ENCODE measurements around the gene TNFAIP8. TPM values are rescaled to one million over a fixed set of nuclear protein-coding genes. Genes with fewer than 3 reads are reported as not detected.
A peak's percentile ranks its signal among the peaks of the same experiment; 100 is the strongest.

The TNFAIP8 gene
- total and polyA plus RNA-seq, 9 of the 15 experiments (the other 6 are each of a cell fraction or from before 2014, with no cell fraction given) = 29.9 to 52.2 (median 44.8) TPM

DNA sequence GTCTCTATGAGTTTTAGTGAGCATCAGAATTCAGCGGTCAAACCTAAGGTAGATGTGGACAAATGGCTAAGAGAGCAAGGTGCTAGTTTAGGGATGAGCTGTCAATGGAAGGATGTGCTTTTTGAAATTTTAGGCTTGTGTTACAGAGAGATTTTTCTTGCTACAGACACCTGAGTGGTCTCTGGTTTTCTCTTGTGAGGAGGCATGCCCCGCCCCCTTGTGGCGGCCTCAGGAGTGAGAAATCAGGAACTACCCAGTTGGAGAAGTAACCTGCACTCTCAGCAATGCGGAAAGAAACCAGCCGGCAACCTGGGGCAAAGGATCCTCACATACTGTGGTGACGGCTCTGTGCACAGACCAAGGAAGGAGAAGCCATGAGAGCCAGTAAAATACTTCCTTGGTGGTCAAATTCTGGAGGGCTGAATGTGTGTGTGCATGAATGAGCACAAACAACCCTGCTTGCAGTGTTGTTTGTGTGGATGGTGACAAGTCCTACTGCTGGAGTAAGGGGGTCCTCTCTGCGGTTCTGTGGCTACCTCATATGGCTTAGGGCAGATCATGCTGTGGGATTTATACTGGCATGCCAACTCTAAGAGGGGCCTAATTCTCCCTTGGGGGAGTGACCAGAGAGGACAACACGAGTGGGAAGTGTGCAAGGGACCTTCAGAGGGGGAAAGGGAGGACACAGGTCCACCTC is 79.8 kb downstream of the TNFAIP8 start (continued):
- no peak for TF ChIP-seq HDAC1 (IDR thresholded peaks at IDR 0.05)
- no peak for TF ChIP-seq ZNF668 (CRISPR knock-in tag; IDR thresholded peaks at IDR 0.05)
- TF ChIP-seq, protein P1, sequence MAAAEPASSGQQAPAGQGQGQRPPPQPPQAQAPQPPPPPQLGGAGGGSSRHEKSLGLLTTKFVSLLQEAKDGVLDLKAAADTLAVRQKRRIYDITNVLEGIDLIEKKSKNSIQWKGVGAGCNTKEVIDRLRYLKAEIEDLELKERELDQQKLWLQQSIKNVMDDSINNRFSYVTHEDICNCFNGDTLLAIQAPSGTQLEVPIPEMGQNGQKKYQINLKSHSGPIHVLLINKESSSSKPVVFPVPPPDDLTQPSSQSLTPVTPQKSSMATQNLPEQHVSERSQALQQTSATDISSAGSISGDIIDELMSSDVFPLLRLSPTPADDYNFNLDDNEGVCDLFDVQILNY (CRISPR knock-in tag; IDR thresholded peaks at IDR 0.05) = no peak
- TF ChIP-seq JUND (IDR thresholded peaks at IDR 0.05; ENCODE audit: borderline replicate concordance, low read depth, low read length) = 0 out of 2 replicates have a peak, but pooled peaks have one; percentile 4
- no peak for TF ChIP-seq JUND (tag; IDR thresholded peaks at IDR 0.05; ENCODE audit: borderline replicate concordance, low read depth, low read length)
- peak; percentile 65 for TF ChIP-seq ESRRA (IDR thresholded peaks at IDR 0.05; ENCODE audit: borderline replicate concordance, low read depth)
- TF ChIP-seq ZEB2 (IDR thresholded peaks at IDR 0.05) = peak; percentile 49; the same call in 1 of the 2 replicates
- TF ChIP-seq SMARCA5 (IDR thresholded peaks at IDR 0.05) = no peak
- TF ChIP-seq KAT7 (CRISPR knock-in tag; IDR thresholded peaks at IDR 0.05; ENCODE audit: borderline replicate concordance) = no peak
- peak; percentile 66 to 75 for TF ChIP-seq RAD21 (CRISPR knock-in tag; conservative IDR thresholded peaks at IDR 0.05 in 1 of 2, IDR thresholded peaks at IDR 0.05 in 1 of 2)
- no peak for TF ChIP-seq HSF4 (CRISPR knock-in tag; IDR thresholded peaks at IDR 0.05; ENCODE audit: borderline replicate concordance)
- no peak for TF ChIP-seq DACH1 (IDR thresholded peaks at IDR 0.05; ENCODE audit: partially characterized antibody)
- TF ChIP-seq ZNF445 (CRISPR knock-in tag; IDR thresholded peaks at IDR 0.05; ENCODE audit: low read depth) = no peak
- no peak for TF ChIP-seq ZZZ3 (IDR thresholded peaks at IDR 0.05)
- TF ChIP-seq SMARCA4 (IDR thresholded peaks at IDR 0.05) = peak; percentile 40; the same call in 1 of the 2 replicates
- 0 out of 2 replicates have a peak, but pooled peaks have one; percentile 8 for TF ChIP-seq CBFA2T3 (IDR thresholded peaks at IDR 0.05)
- TF ChIP-seq, protein P2, sequence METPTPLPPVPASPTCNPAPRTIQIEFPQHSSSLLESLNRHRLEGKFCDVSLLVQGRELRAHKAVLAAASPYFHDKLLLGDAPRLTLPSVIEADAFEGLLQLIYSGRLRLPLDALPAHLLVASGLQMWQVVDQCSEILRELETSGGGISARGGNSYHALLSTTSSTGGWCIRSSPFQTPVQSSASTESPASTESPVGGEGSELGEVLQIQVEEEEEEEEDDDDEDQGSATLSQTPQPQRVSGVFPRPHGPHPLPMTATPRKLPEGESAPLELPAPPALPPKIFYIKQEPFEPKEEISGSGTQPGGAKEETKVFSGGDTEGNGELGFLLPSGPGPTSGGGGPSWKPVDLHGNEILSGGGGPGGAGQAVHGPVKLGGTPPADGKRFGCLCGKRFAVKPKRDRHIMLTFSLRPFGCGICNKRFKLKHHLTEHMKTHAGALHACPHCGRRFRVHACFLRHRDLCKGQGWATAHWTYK (CRISPR knock-in tag; IDR thresholded peaks at IDR 0.05) = no peak
- 0 out of 2 replicates have a peak, but pooled peaks have one; percentile 37 for TF ChIP-seq XRCC5 (IDR thresholded peaks at IDR 0.05; ENCODE audit: low read depth, low read length)
- TF ChIP-seq, protein P3, sequence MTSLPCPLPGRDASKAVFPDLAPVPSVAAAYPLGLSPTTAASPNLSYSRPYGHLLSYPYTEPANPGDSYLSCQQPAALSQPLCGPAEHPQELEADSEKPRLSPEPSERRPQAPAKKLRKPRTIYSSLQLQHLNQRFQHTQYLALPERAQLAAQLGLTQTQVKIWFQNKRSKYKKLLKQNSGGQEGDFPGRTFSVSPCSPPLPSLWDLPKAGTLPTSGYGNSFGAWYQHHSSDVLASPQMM (CRISPR knock-in tag; IDR thresholded peaks at IDR 0.05) = no peak
- TF ChIP-seq ZNF124 (CRISPR knock-in tag; IDR thresholded peaks at IDR 0.05) = no peak
- no peak for TF ChIP-seq ZBTB8A (IDR thresholded peaks at IDR 0.05; ENCODE audit: partially characterized antibody)
- TF ChIP-seq MXI1 (IDR thresholded peaks at IDR 0.05; ENCODE audit: low read depth, low read length) = no peak
- TF ChIP-seq ZKSCAN8 (CRISPR knock-in tag; IDR thresholded peaks at IDR 0.05) = no peak
- TF ChIP-seq, protein P4, sequence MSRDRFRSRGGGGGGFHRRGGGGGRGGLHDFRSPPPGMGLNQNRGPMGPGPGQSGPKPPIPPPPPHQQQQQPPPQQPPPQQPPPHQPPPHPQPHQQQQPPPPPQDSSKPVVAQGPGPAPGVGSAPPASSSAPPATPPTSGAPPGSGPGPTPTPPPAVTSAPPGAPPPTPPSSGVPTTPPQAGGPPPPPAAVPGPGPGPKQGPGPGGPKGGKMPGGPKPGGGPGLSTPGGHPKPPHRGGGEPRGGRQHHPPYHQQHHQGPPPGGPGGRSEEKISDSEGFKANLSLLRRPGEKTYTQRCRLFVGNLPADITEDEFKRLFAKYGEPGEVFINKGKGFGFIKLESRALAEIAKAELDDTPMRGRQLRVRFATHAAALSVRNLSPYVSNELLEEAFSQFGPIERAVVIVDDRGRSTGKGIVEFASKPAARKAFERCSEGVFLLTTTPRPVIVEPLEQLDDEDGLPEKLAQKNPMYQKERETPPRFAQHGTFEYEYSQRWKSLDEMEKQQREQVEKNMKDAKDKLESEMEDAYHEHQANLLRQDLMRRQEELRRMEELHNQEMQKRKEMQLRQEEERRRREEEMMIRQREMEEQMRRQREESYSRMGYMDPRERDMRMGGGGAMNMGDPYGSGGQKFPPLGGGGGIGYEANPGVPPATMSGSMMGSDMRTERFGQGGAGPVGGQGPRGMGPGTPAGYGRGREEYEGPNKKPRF (IDR thresholded peaks at IDR 0.05; ENCODE audit: low read depth, low read length) = no peak
- TF ChIP-seq NR3C1 (CRISPR knock-in tag; IDR thresholded peaks at IDR 0.05) = no peak
- TF ChIP-seq ZNF764 (CRISPR knock-in tag; IDR thresholded peaks at IDR 0.05; ENCODE audit: low read depth) = no peak
